Measurements from ENCODE around the gene NPAS3. TPM values are rescaled to one million over a fixed set of nuclear protein-coding genes. Genes with fewer than 3 reads are reported as not detected.
A peak's percentile ranks its signal among the peaks of the same experiment; 100 is the strongest.

The NPAS3 gene
- total RNA-seq, 1 donor from 2014 or later = not detected

GRCh38 chr14:33454022-33454595 is 515.4 kb downstream of the NPAS3 start:
- Histone ChIP-seq H3K27ac (no peak overlapping the region), H2AFZ (replicated peaks) (no peak overlapping the region), H3K79me2 (ENCODE audit: low read depth) (no peaks in the 10 kb centered on the region), H3K9ac (no peak overlapping the region), H3K4me3 (no peak overlapping the region), H4K20me1 (ENCODE audit: low read depth) (no peaks in the 10 kb centered on the region), H3K27me3 (no peaks in the 10 kb centered on the region), H3K36me3 (no peaks in the 10 kb centered on the region), H3F3A (ENCODE audit: low read depth) (no peaks in the 10 kb centered on the region), H3K9me3 (ENCODE audit: low read depth) (no peaks in the 10 kb centered on the region), H3K4me2 (no peak overlapping the region), H3K4me1 (peaks cover 12% of the 10 kb centered on the region)
- no peaks in the 10 kb centered on the region for H3K27me3 Mint-ChIP-seq (ENCODE audit: insufficient read depth, low read depth)
- no peak overlapping the region for H3K4me3 Mint-ChIP-seq
- H3K36me3 Mint-ChIP-seq = no peaks in the 10 kb centered on the region
- no peaks in the 10 kb centered on the region for H3K9me3 Mint-ChIP-seq
- TF ChIP-seq CTCF (IDR thresholded peaks at IDR 0.05) = no peak
- no peak for TF ChIP-seq EZH2phosphoT487 (IDR thresholded peaks at IDR 0.05)
- TF ChIP-seq EZH2 (IDR thresholded peaks at IDR 0.05) = no peak
- no peak for DNase-seq (ENCODE audit: low spot score)
- peaks cover 26% of the 10 kb centered on the region for H3K4me1 Mint-ChIP-seq
- H3K27ac Mint-ChIP-seq = no peak overlapping the region

GRCh38 chr14:33454707-33455106 is 516.0 kb downstream of the NPAS3 start:
- Histone ChIP-seq H3K4me3 (no peak overlapping the region), H3K9me3 (ENCODE audit: low read depth) (no peaks in the 10 kb centered on the region), H3F3A (ENCODE audit: low read depth) (no peaks in the 10 kb centered on the region), H2AFZ (replicated peaks) (no peak overlapping the region), H3K4me2 (no peak overlapping the region), H3K4me1 (peaks cover 12% of the 10 kb centered on the region), H4K20me1 (ENCODE audit: low read depth) (no peaks in the 10 kb centered on the region), H3K36me3 (no peaks in the 10 kb centered on the region), H3K27ac (no peak overlapping the region), H3K9ac (no peak overlapping the region), H3K27me3 (no peaks in the 10 kb centered on the region), H3K79me2 (ENCODE audit: low read depth) (no peaks in the 10 kb centered on the region)
- H3K4me3 Mint-ChIP-seq = no peak overlapping the region
- TF ChIP-seq EZH2phosphoT487 (IDR thresholded peaks at IDR 0.05) (no peak), EZH2 (IDR thresholded peaks at IDR 0.05) (no peak), CTCF (IDR thresholded peaks at IDR 0.05) (no peak)
- H3K27ac Mint-ChIP-seq = no peak overlapping the region
- DNase-seq (ENCODE audit: low spot score) = no peak
- no peaks in the 10 kb centered on the region for H3K36me3 Mint-ChIP-seq
- no peaks in the 10 kb centered on the region for H3K27me3 Mint-ChIP-seq (ENCODE audit: insufficient read depth, low read depth)
- peaks cover 26% of the 10 kb centered on the region for H3K4me1 Mint-ChIP-seq
- no peaks in the 10 kb centered on the region for H3K9me3 Mint-ChIP-seq

GRCh38 chr14:33455654-33456345 is 517.1 kb downstream of the NPAS3 start:
- Mint-ChIP-seq H3K4me3 (no peak overlapping the region), H3K4me1 (peaks cover 26% of the 10 kb centered on the region)
- DNase-seq (ENCODE audit: low spot score) = no peak

More at GRCh38 chr14:33455654-33456345, 517.1 kb downstream of the NPAS3 start:
- no peaks in the 10 kb centered on the region for H3K36me3 ChIP-seq
- no peaks in the 10 kb centered on the region for H3K9me3 ChIP-seq (ENCODE audit: low read depth)
- no peaks in the 10 kb centered on the region for H3K9me3 Mint-ChIP-seq
- TF ChIP-seq EZH2phosphoT487 (IDR thresholded peaks at IDR 0.05) = no peak
- TF ChIP-seq CTCF (IDR thresholded peaks at IDR 0.05) = no peak
- no peak for TF ChIP-seq EZH2 (IDR thresholded peaks at IDR 0.05)
- no peak overlapping the region for H3K9ac ChIP-seq
- no peaks in the 10 kb centered on the region for H3F3A ChIP-seq (ENCODE audit: low read depth)
- H3K27me3 ChIP-seq = no peaks in the 10 kb centered on the region
- no peak overlapping the region for H3K4me3 ChIP-seq
- H3K79me2 ChIP-seq (ENCODE audit: low read depth) = no peaks in the 10 kb centered on the region
- no peak overlapping the region for H3K27ac Mint-ChIP-seq
- no peak overlapping the region for H3K27ac ChIP-seq
- peak overlapping the region; percentile 30 for H2AFZ ChIP-seq (replicated peaks)
- H4K20me1 ChIP-seq (ENCODE audit: low read depth) = no peaks in the 10 kb centered on the region
- H3K4me1 ChIP-seq = peaks cover 12% of the 10 kb centered on the region
- H3K4me2 ChIP-seq = no peak overlapping the region
- H3K27me3 Mint-ChIP-seq (ENCODE audit: insufficient read depth, low read depth) = no peaks in the 10 kb centered on the region
- H3K36me3 Mint-ChIP-seq = no peaks in the 10 kb centered on the region
